HG02588 (cell line): ENCODE results near the gene NPIPA1.
"Not testable (repeated sequence)": the region's sequence is repeated elsewhere in the genome, so short reads cannot be mapped to it uniquely, and the experiment has no call there.

ENCODE experiments used
- ATAC-seq: cut with Tn5 transposase; IDR thresholded peaks from one replicate; pipeline ENCODE4 v1.9.1; 2021; ENCODE audit warnings: mild to moderate bottlenecking, moderate library complexity; ENCODE audit not compliant: unreplicated experiment

Gene NPIPA1

DNA sequence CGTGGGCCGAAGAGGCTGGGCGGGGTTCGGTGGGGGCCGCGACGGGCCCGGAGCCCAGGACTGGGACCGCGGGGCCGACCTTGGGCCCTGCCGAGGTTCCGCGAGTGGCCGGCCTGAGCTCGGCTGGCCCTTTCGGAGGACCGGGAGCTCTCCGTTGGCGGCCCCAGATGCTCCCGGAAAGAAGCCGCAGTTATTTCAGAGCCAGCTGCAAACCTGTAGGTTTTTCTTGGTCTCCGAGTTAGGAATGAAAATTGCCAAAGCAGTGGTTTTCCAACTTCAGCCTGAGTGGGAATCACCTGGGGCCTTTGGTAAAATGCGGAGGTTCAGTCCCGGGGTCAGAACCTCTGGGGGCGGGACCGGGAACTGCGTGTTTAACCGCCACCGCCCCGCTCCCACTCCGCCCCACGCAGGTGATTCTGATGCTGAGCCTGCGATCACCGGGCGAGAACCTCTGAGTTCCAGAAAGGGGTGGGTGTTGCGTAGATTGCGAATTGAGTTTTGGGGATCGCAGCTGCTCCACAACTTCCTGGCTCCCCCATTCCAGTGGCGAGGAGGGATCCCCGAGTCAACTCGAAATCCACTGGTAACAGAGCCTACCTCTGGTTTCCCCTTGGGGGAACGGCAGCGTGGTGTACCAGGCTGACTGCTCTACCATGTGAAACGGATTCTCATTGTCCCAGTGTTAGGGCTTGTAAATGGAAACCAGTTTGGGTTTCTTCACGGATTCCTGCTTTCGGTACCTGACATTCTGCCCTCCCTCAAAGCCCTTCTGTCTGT lies 38.4 kb downstream of the NPIPA1 start:
- peak; percentile 8 for ATAC-seq

DNA sequence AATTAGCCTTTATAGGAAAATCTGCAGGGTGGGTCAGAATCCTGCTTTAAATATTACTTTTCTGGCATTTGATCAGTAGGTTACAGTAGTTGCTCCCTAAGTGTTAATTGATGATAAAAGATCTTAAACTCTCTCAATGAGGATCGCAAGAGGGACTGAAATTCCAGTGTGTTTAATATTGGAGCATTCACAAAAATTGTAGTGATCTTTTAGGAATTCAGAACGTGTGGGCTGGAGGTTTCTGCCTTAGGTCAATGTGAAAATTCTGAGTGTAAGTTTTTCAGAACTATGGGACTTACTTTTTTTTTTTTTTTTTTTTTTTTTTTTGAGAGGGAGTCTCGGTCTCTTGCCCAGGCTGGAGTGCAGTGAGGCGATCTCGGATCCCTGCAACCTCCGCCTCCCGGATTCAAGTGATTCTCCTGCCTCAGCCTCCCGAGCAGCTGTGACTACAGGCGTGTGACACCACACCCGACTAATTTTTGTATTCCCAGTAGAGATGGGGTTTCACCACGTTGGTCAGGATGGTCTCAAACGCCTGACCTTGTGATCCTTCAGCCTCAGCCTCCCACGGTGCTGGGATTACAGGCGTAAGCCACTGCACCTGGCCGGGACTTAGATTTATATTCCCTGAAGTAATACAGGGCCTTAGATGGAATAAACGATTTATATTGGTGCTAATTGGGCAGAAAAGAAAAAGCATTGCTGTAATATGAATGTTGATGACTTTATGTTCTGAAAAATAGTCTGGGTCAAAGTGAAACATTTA lies 39.9 kb downstream of the NPIPA1 start:
- not testable (repeated sequence) for ATAC-seq

DNA sequence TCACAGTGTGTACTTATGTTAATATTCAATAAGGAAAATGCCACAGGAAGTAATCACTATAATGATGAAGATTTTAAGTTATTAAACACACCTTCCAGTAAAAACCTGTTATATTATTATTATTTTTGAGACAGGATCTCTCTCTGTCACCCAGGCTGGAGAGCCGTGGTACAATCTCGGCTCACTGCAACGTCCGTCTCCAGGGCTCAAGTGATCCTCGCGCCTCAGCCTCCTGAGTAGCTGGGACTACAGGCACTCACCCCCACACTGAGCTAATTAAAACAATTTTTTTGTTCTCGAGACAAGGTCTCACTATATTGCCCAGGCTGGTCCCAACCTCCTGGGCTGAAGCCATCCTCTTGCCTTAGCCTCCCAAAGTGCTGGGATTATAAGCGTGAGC lies 41.0 kb downstream of the NPIPA1 start:
- not testable (repeated sequence) for ATAC-seq

DNA sequence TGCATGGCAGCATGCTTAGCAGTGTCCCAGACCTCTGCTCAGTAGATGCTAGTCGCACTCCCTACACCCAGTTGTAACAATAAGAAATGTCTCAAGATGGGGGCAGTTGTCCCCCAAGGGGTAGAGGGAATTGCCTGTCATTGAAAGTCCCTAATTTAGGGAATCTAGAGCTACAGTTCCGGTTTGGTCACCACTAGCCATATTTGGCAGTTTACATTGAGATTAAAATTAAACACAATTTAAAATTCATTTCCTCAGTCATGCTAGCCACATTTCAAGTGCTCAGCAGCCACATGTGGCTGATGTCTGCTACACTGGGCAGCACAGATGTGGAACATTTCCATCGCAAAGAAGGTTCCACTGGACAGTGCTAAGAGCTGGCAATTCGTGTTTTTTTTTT lies 41.7 kb downstream of the NPIPA1 start:
- ATAC-seq = not testable (repeated sequence)

DNA sequence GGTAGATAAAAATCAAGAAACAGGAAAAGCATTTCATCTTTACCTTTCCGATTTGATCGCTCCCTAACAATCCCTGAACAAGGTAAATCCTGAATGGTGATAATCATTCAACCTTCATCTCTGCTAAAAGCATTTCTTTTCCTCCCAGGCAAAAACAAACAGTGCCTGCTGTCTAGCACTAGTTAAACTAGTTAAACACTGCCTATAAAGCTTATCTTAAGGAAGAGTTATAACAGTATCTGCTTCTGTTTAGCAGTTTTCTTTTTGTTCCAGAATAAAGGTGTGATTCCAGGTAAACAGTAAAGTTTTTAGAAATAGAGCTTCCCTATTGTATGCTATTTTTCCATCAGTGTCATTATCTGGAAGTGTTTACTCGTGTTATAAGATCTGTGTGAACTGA lies 44.0 kb downstream of the NPIPA1 start:
- not testable (repeated sequence) for ATAC-seq

DNA sequence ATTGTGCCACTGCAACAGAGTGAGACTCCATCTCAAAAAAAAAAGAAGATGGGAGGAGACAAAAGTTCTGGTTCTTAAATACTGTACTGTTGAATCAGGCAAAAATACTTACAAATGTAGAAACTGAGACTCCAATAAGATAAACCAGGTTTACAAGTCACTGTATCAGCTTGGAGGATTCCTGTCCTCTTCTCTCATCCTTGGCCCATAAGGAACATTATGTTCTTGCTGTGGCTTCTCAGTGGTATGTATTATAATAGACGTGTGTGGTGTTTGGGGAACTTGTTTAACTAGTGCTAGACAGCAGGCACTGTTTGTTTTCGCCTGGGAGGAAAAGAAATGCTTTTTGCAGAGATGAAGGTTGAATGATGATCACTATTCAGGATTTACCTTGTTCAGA lies 45.3 kb downstream of the NPIPA1 start:
- ATAC-seq = not testable (repeated sequence)

DNA sequence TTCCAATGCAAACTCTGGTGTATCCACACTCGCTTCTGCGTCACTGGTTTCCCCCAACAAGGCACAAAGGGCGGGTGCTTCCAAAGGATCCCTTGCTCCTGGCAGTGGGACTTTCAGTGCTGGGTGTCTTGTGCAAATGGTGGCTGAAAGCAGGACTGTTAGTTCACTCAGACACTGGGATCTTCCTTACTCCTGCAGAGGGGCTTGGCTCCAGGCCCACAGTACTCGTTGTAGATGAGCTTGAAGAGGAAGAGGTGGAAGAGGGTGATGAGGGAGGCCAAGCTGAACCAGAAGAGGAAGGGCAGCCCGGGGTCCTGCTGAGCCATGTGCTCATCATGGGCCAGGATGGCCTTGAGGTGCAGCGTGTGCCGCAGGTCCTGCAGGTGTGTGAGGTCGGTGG lies 50.8 kb downstream of the NPIPA1 start:
- ATAC-seq = not testable (repeated sequence)

DNA sequence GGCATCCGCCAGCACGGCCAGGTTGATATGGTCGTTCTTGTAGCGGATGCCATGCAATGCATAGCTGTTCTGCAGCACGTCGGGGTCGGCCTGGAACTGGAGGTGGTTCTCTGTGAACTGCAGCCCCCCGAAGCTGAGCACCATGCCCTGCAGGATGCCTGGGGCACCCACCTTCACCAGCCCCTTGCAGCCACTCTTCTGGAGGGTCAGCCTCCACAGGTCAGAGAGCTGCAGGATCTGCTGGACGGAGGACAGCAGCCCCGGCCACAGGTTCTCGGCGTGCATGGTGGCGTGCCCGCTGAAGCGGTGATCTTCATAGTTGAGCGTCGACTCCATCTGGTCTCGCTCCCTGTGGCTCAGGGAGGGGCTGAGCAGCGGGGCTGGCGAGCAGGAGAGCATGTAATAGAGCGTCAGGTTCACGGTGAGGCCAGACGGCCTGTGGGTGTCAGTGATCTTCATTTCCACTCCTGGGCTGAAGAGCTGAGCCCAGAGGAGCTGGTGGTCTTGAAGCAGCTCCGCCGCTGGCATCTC lies 51.5 kb downstream of the NPIPA1 start:
- ATAC-seq = peak; percentile 57

DNA sequence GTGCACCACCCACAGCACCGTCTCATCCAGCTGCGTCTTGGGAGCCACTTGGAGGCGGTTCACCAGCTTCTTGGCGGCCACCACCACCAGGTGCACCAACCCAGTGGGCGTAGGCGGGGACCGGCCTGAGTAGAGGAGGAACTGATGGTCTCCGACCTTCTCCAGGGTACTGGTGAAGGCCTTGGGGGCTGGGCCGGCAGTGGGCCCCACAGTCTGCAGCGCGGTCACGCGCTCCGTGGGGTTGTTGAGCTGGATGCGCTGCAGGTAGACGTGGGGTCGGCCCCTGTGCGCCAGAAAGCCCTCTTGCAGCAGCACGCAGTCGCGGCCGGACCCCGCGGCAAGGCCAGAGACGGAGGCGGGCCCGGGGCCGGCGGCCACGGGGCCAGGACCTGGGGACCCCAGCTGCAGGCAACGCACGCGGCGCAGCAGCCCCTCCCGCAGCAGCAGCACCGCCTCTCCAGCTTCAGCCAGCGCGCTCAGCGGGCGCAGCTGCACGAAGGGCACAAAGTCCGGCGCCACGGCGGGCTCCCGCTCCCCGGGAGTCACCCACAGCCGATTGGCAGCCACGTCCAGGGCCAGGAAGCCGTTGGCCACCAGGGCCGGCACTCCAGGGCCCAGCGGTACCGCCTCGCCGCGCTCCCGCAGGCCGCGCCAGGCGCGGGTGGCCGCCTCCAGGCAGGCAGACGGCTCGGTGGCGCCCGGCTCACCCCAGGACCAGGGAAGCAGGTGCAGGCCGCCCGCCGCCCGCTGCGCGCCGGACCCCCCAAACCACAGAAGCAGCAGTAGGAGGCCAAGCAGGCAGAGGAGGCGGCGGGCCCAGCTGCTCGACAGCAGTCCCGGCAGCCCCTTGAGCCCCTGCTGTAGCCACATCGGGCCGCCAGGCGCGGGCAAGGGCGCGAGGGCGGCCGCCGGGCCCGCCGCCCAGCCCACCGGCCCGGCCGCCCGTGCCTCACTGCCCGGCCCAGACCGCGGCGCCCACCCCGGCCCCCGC lies 52.3 kb downstream of the NPIPA1 start:
- peak; percentile 71 for ATAC-seq

DNA sequence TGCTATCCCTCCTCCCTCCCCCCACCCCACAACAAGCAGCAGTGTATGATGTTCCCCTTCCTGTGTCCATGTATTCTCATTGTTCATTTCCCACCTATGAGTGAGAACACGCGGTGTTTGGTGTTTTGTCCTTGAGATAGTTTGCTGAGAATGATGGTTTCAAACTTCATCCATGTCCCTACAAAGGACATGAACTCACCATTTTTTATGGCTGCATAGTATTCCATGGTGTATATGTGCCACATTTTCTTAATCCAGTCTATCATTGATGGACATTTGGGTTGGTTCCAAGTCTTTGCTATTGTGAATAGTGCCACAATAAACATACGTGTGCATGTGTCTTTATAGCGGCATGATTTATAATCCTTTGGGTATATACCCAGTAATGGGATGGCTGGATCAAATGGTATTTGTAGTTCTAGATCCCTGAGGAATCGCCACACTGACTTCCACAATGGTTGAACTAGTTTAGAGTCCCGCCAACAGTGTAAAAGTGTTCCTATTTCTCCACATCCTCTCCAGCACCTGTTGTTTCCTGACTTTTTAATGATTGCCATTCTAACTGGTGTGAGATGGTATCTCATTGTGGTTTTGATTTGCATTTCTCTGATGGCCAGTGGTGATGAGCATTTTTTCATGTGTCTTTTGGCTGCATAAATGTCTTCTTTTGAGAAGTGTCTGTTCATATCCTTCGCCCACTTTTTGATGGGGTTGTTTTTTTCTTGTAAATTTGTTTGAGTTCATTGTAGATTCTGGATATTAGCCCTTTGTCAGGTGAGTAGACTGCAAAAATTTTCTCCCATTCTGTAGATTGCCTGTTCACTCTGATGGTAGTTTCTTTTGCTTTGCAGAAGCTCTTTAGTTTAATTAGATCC lies 56.3 kb downstream of the NPIPA1 start:
- ATAC-seq = not testable (repeated sequence)

DNA sequence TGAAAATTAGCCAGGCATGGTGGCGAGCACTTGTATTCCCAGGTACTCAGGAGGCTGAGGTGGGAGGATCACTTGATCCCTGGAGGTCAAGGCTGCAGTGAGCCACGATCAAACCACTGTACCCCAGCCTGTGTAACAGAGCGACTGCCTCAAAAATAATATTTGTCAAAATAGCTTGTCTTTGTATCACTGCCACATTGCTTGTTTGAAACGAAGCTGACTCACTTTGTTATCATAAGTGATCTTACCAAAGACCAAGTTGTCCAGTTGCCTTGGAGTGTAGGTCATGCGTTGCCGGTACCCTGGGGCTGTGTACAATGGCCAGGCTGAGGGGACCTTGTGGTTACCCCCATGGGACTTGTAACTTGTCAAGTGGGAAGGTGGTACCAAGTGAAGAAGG lies 59.5 kb downstream of the NPIPA1 start:
- not testable (repeated sequence) for ATAC-seq

DNA sequence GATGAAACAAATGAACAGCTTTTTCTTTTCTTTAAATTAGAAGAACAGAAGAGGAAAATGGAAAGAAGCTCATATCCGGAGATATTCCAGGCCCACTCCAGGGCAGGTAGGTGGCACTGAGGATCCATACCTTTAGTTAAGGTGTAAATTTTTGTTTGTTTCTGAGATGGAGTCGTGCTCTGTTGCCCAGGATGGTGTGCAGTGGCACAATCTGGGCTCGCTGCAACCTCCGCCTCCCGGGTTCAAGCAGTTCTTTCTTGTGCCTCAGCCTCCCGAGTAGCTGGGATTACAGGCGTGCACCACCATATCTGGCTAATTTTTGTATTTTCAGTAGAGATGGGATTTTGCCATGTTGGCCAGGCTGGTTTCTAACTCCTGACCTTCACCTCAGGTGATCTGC lies 61.1 kb downstream of the NPIPA1 start:
- not testable (repeated sequence) for ATAC-seq

DNA sequence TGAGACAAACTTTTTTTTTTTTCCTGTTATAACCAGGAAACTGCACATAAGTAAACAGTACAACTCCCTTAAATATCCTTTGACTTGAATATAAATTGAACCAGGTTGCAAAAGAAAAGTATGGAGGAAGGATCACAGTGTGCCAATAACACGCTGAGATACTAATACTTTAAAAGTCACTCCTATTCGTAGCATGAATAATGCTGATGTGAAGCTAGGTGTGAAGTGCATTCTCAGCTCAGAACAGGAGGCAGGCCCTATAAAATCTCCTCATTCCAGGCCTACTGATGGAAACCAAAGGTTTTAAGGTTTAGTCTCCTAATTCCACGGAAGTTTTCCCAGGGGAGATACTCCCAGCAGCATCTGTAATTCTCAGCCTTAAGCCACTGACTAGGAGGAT lies 62.6 kb downstream of the NPIPA1 start:
- ATAC-seq = not testable (repeated sequence)
